H9 (cell line): Measurements from ENCODE around the gene OXLD1. TPM values are rescaled to one million over a fixed set of nuclear protein-coding genes. Genes with fewer than 3 reads are reported as not detected.

Experiments used
- DNase-seq: peaks from one replicate; pipeline ENCODE4 v3.0.0-alpha.2; 2017
- H2AFZ ChIP-seq: one replicate; pipeline ENCODE4 v1.6.1; 2013; ENCODE audit warnings: mild to moderate bottlenecking, low read length, control low read depth, moderate library complexity
- H2AK5ac ChIP-seq: 2 replicates; pipeline ENCODE4 v1.6.1; 2013; ENCODE audit warnings: low read length, control low read depth, mixed read lengths; ENCODE audit not compliant: insufficient read length
- H2BK120ac ChIP-seq: one replicate; pipeline ENCODE4 v1.6.1; 2013; ENCODE audit warnings: low read depth, mild to moderate bottlenecking, low read length, control low read depth, inconsistent platforms; ENCODE audit not compliant: poor library complexity, severe bottlenecking
- H2BK12ac ChIP-seq: 2 replicates; pipeline ENCODE4 v1.6.1; 2013; ENCODE audit warnings: low read length, control low read depth, mixed read lengths, low read depth; ENCODE audit not compliant: insufficient read length
- H2BK15ac ChIP-seq: 2 replicates; pipeline ENCODE4 v1.6.1; 2013; ENCODE audit warnings: low read depth, low read length, control low read depth
- H2BK20ac ChIP-seq: one replicate; pipeline ENCODE4 v1.6.1; 2013; ENCODE audit warnings: low read depth, mild to moderate bottlenecking, low read length, control low read depth, inconsistent platforms; ENCODE audit not compliant: poor library complexity, severe bottlenecking
- H2BK5ac ChIP-seq: 2 replicates; pipeline ENCODE4 v1.6.1; 2013; ENCODE audit warnings: low read length, control low read depth, mixed read lengths; ENCODE audit not compliant: insufficient read length
- H3K14ac ChIP-seq: 2 replicates; pipeline ENCODE4 v1.6.1; 2013; ENCODE audit warnings: low read length, control low read depth; ENCODE audit not compliant: insufficient read depth
- H3K18ac ChIP-seq: 2 replicates; pipeline ENCODE4 v1.6.1; 2013; ENCODE audit warnings: low read depth, mild to moderate bottlenecking, mixed read lengths, low read length, control low read depth; ENCODE audit not compliant: insufficient read length
- H3K23ac ChIP-seq: 2 replicates; pipeline ENCODE4 v1.6.1; 2013; ENCODE audit warnings: low read length, control low read depth, mixed read lengths, low read depth; ENCODE audit not compliant: insufficient read length
- H3K23me2 ChIP-seq: 2 replicates; pipeline ENCODE4 v1.6.1; 2013; ENCODE audit warnings: low read depth, mild to moderate bottlenecking, mixed read lengths, low read length, control low read depth; ENCODE audit not compliant: insufficient read length, poor library complexity, severe bottlenecking
- H3K27ac ChIP-seq: 2 replicates; pipeline ENCODE4 v1.5.1; 2013; ENCODE audit warnings: low read length, control low read depth, mixed read lengths, low read depth; ENCODE audit not compliant: insufficient read length
- H3K27me3 ChIP-seq: 2 replicates; pipeline ENCODE4 v1.6.1; 2013; ENCODE audit warnings: low read length, control low read depth, inconsistent platforms; ENCODE audit not compliant: insufficient read depth
- H3K4ac ChIP-seq: 2 replicates; pipeline ENCODE4 v1.6.1; 2013; ENCODE audit warnings: low read depth, mild to moderate bottlenecking, control low read depth, inconsistent platforms, low read length, moderate library complexity
- H3K4me1 ChIP-seq: 2 replicates; pipeline ENCODE4 v1.6.1; 2013; ENCODE audit warnings: low read length, control low read depth, inconsistent platforms; ENCODE audit not compliant: insufficient read depth
- H3K4me2 ChIP-seq: 2 replicates; pipeline ENCODE4 v1.6.1; 2013; ENCODE audit warnings: low read length, control low read depth, mixed read lengths; ENCODE audit not compliant: insufficient read length, insufficient read depth
- H3K56ac ChIP-seq: 2 replicates; pipeline ENCODE4 v1.6.1; 2013; ENCODE audit warnings: low read depth, mild to moderate bottlenecking, mixed read lengths, low read length, control low read depth; ENCODE audit not compliant: insufficient read length
- H3K79me1 ChIP-seq: 2 replicates; pipeline ENCODE4 v1.6.1; 2013; ENCODE audit warnings: low read depth, mild to moderate bottlenecking, moderate library complexity, low read length, control low read depth, inconsistent platforms; ENCODE audit not compliant: insufficient read depth, poor library complexity, severe bottlenecking
- H3K79me2 ChIP-seq: 2 replicates; pipeline ENCODE4 v1.6.1; 2013; ENCODE audit warnings: low read length, control low read depth, inconsistent platforms; ENCODE audit not compliant: insufficient read depth
- H3K9ac ChIP-seq: 2 replicates; pipeline ENCODE4 v1.6.1; 2013; ENCODE audit warnings: low read length, control low read depth, mixed read lengths; ENCODE audit not compliant: insufficient read length; ENCODE audit errors: extremely low read depth
- H3K9me3 ChIP-seq: one replicate; pipeline ENCODE4 v1.6.1; 2013; ENCODE audit warnings: low read depth, low read length, inconsistent platforms; ENCODE audit not compliant: control insufficient read depth
- H3T11ph ChIP-seq: one replicate; pipeline ENCODE4 v1.6.1; 2013; ENCODE audit warnings: mild to moderate bottlenecking, low read length, control low read depth, inconsistent platforms
- H4K20me1 ChIP-seq: one replicate; pipeline ENCODE4 v1.6.1; 2013; ENCODE audit not compliant: control insufficient read depth, insufficient read length, insufficient read depth
- H4K5ac ChIP-seq: 2 replicates; pipeline ENCODE4 v1.6.1; 2013; ENCODE audit warnings: low read depth, mild to moderate bottlenecking, mixed read lengths, low read length, control low read depth; ENCODE audit not compliant: insufficient read length
- H4K8ac ChIP-seq: replicated peaks from 2 replicates; pipeline ENCODE4 v1.6.1; 2013; ENCODE audit warnings: low read length, control low read depth, mixed read lengths, low read depth; ENCODE audit not compliant: insufficient read length
- H4K91ac ChIP-seq: 2 replicates; pipeline ENCODE4 v1.6.1; 2013; ENCODE audit warnings: low read depth, mild to moderate bottlenecking, moderate library complexity, mixed read lengths, low read length, control low read depth; ENCODE audit not compliant: insufficient read length
- H3K27ac Mint-ChIP-seq, 3 experiments: 2 replicates in 2 of 3; 3 replicates in 1 of 3; pipeline ENCODE4 v1.8.0; 2020 to 2021; ENCODE audit warnings: mixed read lengths in 3 of 3, mild to moderate bottlenecking in 1 of 3, moderate library complexity in 1 of 3
- H3K27me3 Mint-ChIP-seq: 2 replicates; pipeline ENCODE4 v1.8.0; 2021; ENCODE audit warnings: low read depth, mild to moderate bottlenecking, moderate library complexity, mixed read lengths
- H3K36me3 Mint-ChIP-seq, 3 experiments: 2 replicates in 2 of 3; 3 replicates in 1 of 3; pipeline ENCODE4 v1.8.0; 2020 to 2021; ENCODE audit warnings: low read depth in 3 of 3, mixed read lengths in 3 of 3; ENCODE audit not compliant: insufficient read depth in 1 of 3
- H3K4me1 Mint-ChIP-seq, 2 experiments: 2 replicates each; pipeline ENCODE4 v1.8.0; 2020; ENCODE audit warnings: mixed read lengths in 2 of 2
- H3K4me3 Mint-ChIP-seq, 2 experiments: 2 replicates in 1 of 2; 3 replicates in 1 of 2; pipeline ENCODE4 v1.8.0; 2020 to 2021; ENCODE audit warnings: mild to moderate bottlenecking in 2 of 2, mixed read lengths in 2 of 2, moderate library complexity in 1 of 2
- H3K9me3 Mint-ChIP-seq, 2 experiments: 2 replicates in 1 of 2; 3 replicates in 1 of 2; pipeline ENCODE4 v1.8.0; 2020; ENCODE audit warnings: mild to moderate bottlenecking in 2 of 2, mixed read lengths in 2 of 2, moderate library complexity in 1 of 2
- CTCF ChIP-seq: fragments of 200-600 bp; sonication (generic); conservative IDR thresholded peaks from 3 replicates; pipeline ENCODE4 v1.8.0; 2021; ENCODE audit warnings: antibody characterized with exemption, mild to moderate bottlenecking
- WGBS: extraction: QIAGEN DNeasy Blood & Tissue Kit; methylation state at CpG from one replicate; pipeline ENCODE4 v1.1.7; 2013; ENCODE audit warnings: missing lambda C conversion rate, low lambda C conversion rate, mixed read lengths; ENCODE audit not compliant: insufficient read length; ENCODE audit errors: extremely low coverage; 5-methylcytosine and 5-hydroxymethylcytosine counted together
- total RNA-seq: library from RNA; stranded (reverse); gene quantifications from 2 replicates; pipeline ENCODE4 v1.2.1, GENCODE V29; 2021

OXLD1 gene
- total RNA-seq, 1 experiment from 2014 or later: 25.0 TPM

- Histone ChIP-seq H2AFZ (no peak overlapping the region), H3T11ph (no peak overlapping the region), H3K4me2 (no peak overlapping the region), H4K5ac (no peak overlapping the region), H3K4ac (no peak overlapping the region), H3K27me3 (no peaks in the 10 kb centered on the region), H2BK12ac (no peak overlapping the region), H3K23me2 (no peaks in the 10 kb centered on the region), H2BK15ac (no peak overlapping the region), H4K91ac (no peak overlapping the region), H3K18ac (no peak overlapping the region), H3K27ac (no peak overlapping the region), H2BK5ac (no peak overlapping the region), H3K9ac (no peak overlapping the region), H3K79me1 (no peaks in the 10 kb centered on the region), H3K14ac (no peak overlapping the region), H3K9me3 (no peaks in the 10 kb centered on the region), H2BK20ac (no peak overlapping the region), H4K8ac (no peak overlapping the region), H3K56ac (no peak overlapping the region), H3K4me1 (no peaks in the 10 kb centered on the region), H3K23ac (no peak overlapping the region), H2AK5ac (no peak overlapping the region), H2BK120ac (no peak overlapping the region), H4K20me1 (no peaks in the 10 kb centered on the region), H3K79me2 (peaks cover 2% of the 10 kb centered on the region; the same call in 1 of the 2 replicates)
- Mint-ChIP-seq H3K4me3 (0 out of 5 replicates have a peak overlapping the region, but pooled peaks of 1 of the 2 experiments have one; percentile 4), H3K9me3 (no peaks in the 10 kb centered on the region), H3K4me1 (peaks cover 0 to 3% of the 10 kb centered on the region in 2 experiments; a peak in 1 of 4 replicates), H3K27me3 (no peaks in the 10 kb centered on the region), H3K36me3 (peaks cover 37 to 71% (median 67%) of the 10 kb centered on the region in 3 experiments), H3K27ac (peak overlapping the region in 2 of 3 experiments; percentile 28 to 62; a peak in 2 of 7 replicates)
- no CpG with 5 or more reads among the region's 18 CpGs for WGBS
- no peak for DNase-seq
- TF ChIP-seq CTCF: no peak
Observed at GRCh38 chr17:81690066-81690465, 23.7 kb upstream of the OXLD1 start.
